HG02623 (cell line): ENCODE measurements around the gene SPX.

Source experiments
- ATAC-seq: cut with Tn5 transposase; IDR thresholded peaks from one replicate; pipeline ENCODE4 v1.9.1; 2021; ENCODE audit warnings: moderate library complexity; ENCODE audit not compliant: unreplicated experiment

The SPX gene, protein sequence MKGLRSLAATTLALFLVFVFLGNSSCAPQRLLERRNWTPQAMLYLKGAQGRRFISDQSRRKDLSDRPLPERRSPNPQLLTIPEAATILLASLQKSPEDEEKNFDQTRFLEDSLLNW

GRCh38 chr12:21526053-21526452 lies at the start of gene SPX:
Gene SPX (plus strand): TSS chr12:21526296. CDS start chr12:21526473, 177 bp downstream.
- ATAC-seq: no peak

DNA sequence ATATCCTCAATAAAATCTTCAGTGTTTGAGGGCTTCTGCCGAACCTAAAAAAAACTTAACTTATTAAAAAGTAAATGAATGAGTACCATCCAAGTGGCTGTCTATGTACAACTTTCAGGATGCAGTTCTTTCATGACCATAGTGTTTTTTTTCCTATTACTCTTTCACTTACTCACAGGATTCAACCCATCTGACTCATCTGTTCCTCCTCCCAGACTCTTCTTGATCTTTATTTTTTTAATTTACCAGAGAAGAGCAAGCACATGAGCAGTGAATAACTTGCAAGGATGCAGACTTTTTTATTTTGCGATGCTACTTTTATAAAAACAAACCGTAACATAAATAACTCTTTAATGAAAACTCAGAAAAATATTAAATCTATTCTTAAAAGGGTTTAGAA lies 49.1 kb upstream of the SPX start:
- ATAC-seq: no peak

- no peak for ATAC-seq
Observed at GRCh38 chr12:21478756-21479455, 47.2 kb upstream of the SPX start.

- no peak for ATAC-seq
Observed at GRCh38 chr12:21483531-21483930, 42.6 kb upstream of the SPX start.

DNA sequence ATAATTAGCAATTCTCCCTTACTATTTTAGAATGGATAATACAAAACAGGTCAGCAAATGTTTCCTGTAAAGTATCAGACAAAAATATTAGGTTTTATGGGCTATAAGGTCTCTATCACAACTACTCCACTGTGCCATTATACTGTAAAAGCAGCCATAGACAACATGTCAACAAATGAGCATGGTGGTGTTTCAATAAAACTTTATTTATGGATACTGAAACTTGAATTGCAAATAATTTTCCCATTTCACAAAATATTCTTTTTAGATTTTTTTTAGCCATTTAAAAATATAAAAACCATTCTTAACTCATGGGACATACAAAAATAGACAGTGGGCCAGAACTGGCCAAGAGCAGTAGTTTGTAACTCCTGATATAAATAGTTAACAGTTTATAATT lies 40.1 kb upstream of the SPX start:
- no peak for ATAC-seq

GRCh38 chr12:21499765-21500164 lies 26.3 kb upstream of the SPX start:
- ATAC-seq: no peak

- ATAC-seq: peak; percentile 0
Observed at GRCh38 chr12:21500786-21501257, 25.3 kb upstream of the SPX start.

DNA sequence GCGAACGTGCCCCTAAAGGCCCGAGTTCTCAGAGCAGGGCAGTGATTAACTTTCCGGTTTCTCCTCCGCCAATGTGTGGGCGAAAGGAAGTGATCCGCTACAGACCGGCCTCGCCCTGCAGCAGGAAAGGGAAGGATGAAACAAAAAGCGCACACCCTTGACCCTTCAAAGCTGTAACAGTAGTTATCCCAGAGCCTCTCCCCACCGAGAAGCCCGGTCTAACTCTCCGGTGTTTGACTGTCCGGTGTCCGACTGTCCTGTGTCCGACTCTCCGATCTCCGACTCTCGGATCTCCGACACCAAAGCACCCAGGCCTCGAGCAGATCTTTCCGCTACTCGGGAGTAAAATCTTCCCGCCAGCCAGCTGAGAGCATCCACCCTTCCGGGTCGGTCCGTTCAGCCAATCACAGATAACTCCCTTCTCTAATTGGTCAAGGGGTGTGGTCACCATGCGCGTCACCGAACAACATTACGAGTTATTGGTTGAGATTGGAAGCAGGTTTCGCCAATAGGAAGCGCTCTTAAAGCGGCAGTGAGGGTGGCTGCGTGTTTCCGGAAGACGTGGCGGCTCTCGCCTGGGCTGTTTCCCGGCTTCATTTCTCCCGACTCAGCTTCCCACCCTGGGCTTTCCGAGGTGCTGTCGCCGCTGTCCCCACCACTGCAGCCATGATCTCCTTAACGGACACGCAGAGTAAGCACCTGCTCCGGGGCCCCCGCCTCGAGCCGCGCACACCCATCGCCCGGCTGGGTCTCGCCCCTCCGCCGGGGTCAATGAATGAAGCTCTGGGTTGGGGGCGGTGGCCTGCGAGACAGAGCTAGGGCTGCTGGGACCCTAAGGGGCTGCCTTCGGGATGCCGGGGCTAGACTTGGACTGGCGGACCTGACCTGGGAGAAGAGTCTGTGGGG lies 24.6 kb upstream of the SPX start, which contains the start of the genes GOLT1B and RECQL:
Gene GOLT1B (plus strand): TSS at position 532 of the 906 bp plus-strand sequence. CDS start 135 bp downstream, at position 667.
Gene RECQL (minus strand): TSS at position 378 of the 906 bp plus-strand sequence. CDS start 2,065 bp downstream, outside the sequence.
- ATAC-seq: peak; percentile 99

GRCh38 chr12:21502164-21502496 lies 24.0 kb upstream of the SPX start:
- ATAC-seq: no peak

DNA sequence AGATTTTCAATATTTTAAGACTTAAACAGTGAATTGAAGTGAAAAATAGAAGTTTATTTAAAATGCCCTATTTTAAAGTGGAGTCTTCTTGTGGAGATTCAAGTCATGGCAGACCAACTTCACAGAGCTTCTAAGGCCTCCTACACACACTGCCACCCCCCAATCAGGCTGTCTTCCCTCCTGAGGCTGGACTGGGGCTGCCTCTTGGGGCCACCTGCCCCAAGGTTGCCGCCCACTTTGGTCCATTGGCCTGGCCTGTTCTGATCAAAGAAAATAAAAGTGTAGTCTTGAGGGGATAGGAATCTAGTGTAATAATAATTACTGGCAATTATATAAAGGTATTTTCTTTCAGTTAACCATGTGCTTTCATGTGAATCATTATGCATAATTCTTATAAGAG lies 23.2 kb upstream of the SPX start:
- no peak for ATAC-seq

GRCh38 chr12:21505888-21506287 lies 20.2 kb upstream of the SPX start:
- no peak for ATAC-seq

DNA sequence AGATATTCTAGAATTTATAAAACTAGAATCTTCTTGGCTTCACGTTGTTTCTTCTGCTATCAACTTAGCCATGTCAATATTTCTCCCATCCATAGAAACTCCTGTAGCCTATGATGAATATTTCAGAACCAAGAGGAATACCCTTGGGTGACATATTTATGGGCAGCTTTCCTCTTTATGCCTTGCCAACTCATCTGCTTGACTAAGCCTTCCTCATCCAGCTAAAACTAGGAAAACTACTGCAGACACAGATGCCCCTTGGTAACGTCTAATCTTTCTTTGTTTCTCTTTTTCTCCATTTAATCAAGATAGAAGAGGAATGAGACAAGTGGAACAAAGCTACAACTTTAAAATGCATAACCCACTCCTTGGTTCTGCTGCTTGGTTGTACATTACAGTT lies 18.2 kb upstream of the SPX start:
- ATAC-seq: no peak

GRCh38 chr12:21509768-21510167 lies 16.3 kb upstream of the SPX start:
- ATAC-seq: peak; percentile 96

DNA sequence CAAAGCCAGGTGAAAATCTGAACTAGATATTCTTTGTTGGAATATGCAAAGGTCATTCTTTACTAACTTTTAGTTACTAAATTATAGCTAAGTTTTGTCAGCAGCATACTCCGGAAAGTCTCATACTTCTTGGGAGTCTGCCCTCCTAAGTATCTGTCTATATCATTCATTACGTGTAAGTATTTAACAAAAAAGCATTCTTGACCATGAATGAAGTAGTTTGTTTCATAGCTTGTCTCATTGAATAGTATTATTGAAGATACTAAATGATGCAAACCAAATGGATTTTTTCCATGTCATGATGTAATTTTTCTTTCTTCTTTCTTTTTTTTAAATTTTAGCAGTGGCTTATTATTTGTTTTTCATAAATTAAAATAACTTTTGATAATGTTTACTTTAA lies 9.8 kb upstream of the SPX start:
- no peak for ATAC-seq

- ATAC-seq: no peak
Observed at GRCh38 chr12:21518451-21518850, 7.6 kb upstream of the SPX start.

DNA sequence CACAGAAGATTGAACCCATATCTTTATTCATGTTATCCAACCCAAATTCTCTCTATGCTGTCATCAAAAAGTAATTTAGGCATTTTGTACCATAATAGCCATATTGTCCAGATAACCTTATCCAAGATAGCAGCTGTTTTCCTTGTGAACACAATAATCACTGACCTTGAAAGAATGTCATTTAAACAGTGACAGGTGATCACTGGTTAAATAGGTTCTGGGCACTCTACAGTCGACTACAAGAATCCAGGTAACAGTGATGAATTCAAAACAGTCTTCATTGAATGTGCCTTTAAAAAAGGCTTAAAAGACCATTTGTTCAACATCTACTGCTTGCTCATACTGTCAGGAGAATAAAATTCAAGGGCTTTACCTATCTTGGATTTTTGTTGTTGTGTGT lies 4.6 kb upstream of the SPX start:
- no peak for ATAC-seq

DNA sequence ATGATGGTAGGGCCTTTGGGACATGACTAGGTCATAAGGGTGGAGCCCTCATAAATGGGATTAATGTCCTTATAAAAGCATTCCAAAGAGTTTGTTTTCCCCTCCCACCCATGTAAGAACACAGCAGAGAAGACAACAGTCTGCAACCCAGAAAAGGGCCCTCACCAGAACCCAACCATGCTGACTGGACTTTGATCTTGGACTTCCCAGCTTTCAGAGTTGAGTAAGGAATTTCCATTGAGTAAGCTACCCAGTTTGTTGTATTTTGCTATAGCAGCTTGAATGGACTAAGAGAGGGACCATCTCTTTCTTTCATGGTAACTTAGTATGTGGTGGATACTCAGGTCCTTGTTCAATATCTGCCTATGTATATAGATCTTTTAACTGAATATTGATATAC lies 2.9 kb upstream of the SPX start:
- no peak for ATAC-seq

- ATAC-seq: no peak
Observed at GRCh38 chr12:21526721-21527345, 737 bp downstream of the SPX start.

- peak; percentile 93 for ATAC-seq
Observed at GRCh38 chr12:21527451-21528180, 1.5 kb downstream of the SPX start.

GRCh38 chr12:21528953-21529352 lies 2.9 kb downstream of the SPX start:
- ATAC-seq: no peak

GRCh38 chr12:21529456-21529855 lies 3.4 kb downstream of the SPX start:
- no peak for ATAC-seq
